K562 (cell line): Measurements from ENCODE around the gene SOS1. TPM values are rescaled to one million over a fixed set of nuclear protein-coding genes. Genes with fewer than 3 reads are reported as not detected.

ENCODE experiments used
- ATAC-seq: fragments of 200-7000 bp; cut with Tn5 transposase; 3 replicates; pipeline ENCODE4 v1.9.1; 2020; ENCODE audit warnings: moderate library complexity
- BruUV-seq: library from RNA; stranded (reverse); fragments of 400-500 nt; replicated peaks from 2 replicates; lab custom pipeline; 2021; lab: Mats Ljungman, UMichigan
- CTCF ChIA-PET: fragments of 300-600 bp; formaldehyde crosslinking; extraction: SDS; loops from one replicate; lab custom pipeline; 2021; ENCODE audit warnings: low intra/inter-chr PET ratio; lab: Yijun Ruan, JAX
- POLR2A ChIA-PET: fragments of 300-600, 350-650 bp; sonication (Branson Sonifier 250); formaldehyde crosslinking; extraction: SDS; loops from one replicate; lab custom pipeline; 2021; ENCODE audit warnings: antibody characterized with exemption, inconsistent platforms; lab: Yijun Ruan, JAX
- DNase-seq, 4 experiments: peaks; one replicate each; pipeline versions ENCODE4 v3.0.0 to v3.0.0-alpha.2; 2011 to 2018; ENCODE audit warnings: low spot score in 3 of 4, mixed read lengths in 3 of 4; ENCODE audit errors: extremely low read depth in 1 of 4
- FAIRE-seq: peaks from 2 replicates; lab custom pipeline; 2011; peaks lifted over from hg19 to GRCh38; lab: Jason Lieb, UNC
- H2AFZ ChIP-seq: 2 replicates; pipeline ENCODE4 v1.6.0; 2011; ENCODE audit warnings: low read depth, low read length, control low read depth, inconsistent platforms
- H3K27ac ChIP-seq: fragments of 200-600 bp; 3 replicates; pipeline ENCODE4 v1.8.0; 2011; ENCODE audit warnings: low read depth, mild to moderate bottlenecking, control low read depth, inconsistent platforms, low read length, moderate library complexity, mixed read lengths; ENCODE audit errors: extremely low read depth
- H3K27me3 ChIP-seq, 2 experiments: fragments of 300-600 bp in 1 of 2; 2 replicates in 1 of 2; 3 replicates in 1 of 2; pipeline versions ENCODE4 v1.6.0 to v1.8.0; 2011; ENCODE audit warnings: inconsistent platforms in 2 of 2, low read length in 2 of 2, mild to moderate bottlenecking in 1 of 2, mixed read lengths in 1 of 2, moderate library complexity in 1 of 2; ENCODE audit not compliant: control insufficient read depth in 2 of 2, insufficient read depth in 2 of 2
- H3K36me3 ChIP-seq: fragments of 300-600 bp; 3 replicates; pipeline ENCODE4 v1.8.0; 2011; ENCODE audit warnings: mild to moderate bottlenecking, low read length, inconsistent platforms; ENCODE audit not compliant: control insufficient read depth, insufficient read depth
- H3K4me1 ChIP-seq, 2 experiments: fragments of 200-600 bp in 1 of 2; replicated peaks in 1 of 2; 2 replicates in 1 of 2; 3 replicates in 1 of 2; pipeline versions ENCODE4 v1.5.1 to v1.8.0; 2011; ENCODE audit warnings: inconsistent platforms in 2 of 2, low read length in 2 of 2, mild to moderate bottlenecking in 1 of 2, mixed read lengths in 1 of 2, moderate library complexity in 1 of 2; ENCODE audit not compliant: control insufficient read depth in 2 of 2, insufficient read depth in 2 of 2
- H3K4me2 ChIP-seq: 2 replicates; pipeline ENCODE4 v1.6.1; 2011; ENCODE audit warnings: low read length, control low read depth, inconsistent platforms, mixed read lengths; ENCODE audit not compliant: insufficient read depth
- H3K4me3 ChIP-seq: fragments of 200-600 bp; sonication (generic), shearing (Covaris generic); 2 replicates; pipeline ENCODE4 v1.5.1; 2016; ENCODE audit warnings: control low read depth, inconsistent platforms
- H3K79me2 ChIP-seq: fragments of 200-600 bp; 3 replicates; pipeline ENCODE4 v1.8.0; 2011; ENCODE audit warnings: low read length, inconsistent platforms; ENCODE audit not compliant: control insufficient read depth, insufficient read depth
- H3K9ac ChIP-seq, 2 experiments: 2 replicates each; pipeline versions ENCODE4 v1.6.0 to v1.6.1; 2011; ENCODE audit warnings: low read depth in 2 of 2, low read length in 2 of 2, control low read depth in 1 of 2, inconsistent platforms in 1 of 2, mild to moderate bottlenecking in 1 of 2, mixed read lengths in 1 of 2; ENCODE audit not compliant: insufficient read depth in 1 of 2
- H3K9me1 ChIP-seq: one replicate; pipeline ENCODE4 v1.6.0; 2011; ENCODE audit warnings: inconsistent platforms, mild to moderate bottlenecking, low read length, moderate library complexity; ENCODE audit not compliant: control insufficient read depth, insufficient read depth
- H3K9me3 ChIP-seq: replicated peaks from 2 replicates; pipeline ENCODE4 v1.5.1; 2011; ENCODE audit warnings: low read depth, low read length, inconsistent platforms; ENCODE audit not compliant: control insufficient read depth, insufficient read depth
- H4K20me1 ChIP-seq: replicated peaks from 2 replicates; pipeline ENCODE4 v1.6.1; 2011; ENCODE audit warnings: low read length, inconsistent platforms, mixed read lengths; ENCODE audit not compliant: control insufficient read depth, insufficient read depth
- CCAR2 ChIP-seq: fragments of 200-400 bp; formaldehyde crosslinking; IDR thresholded peaks from 2 replicates; pipeline ENCODE4 v1.6.1; 2017; ENCODE audit warnings: mild to moderate bottlenecking, low read depth, low read length
- JUNB ChIP-seq: fragments of 450-650 bp; formaldehyde crosslinking; conservative IDR thresholded peaks from 2 replicates; pipeline ENCODE4 v1.4.0; 2020; ENCODE audit warnings: mild to moderate bottlenecking
- KDM4B ChIP-seq, 2 experiments: fragments of 450-650 bp in 1 of 2; sonication (generic) in 1 of 2; IDR thresholded peaks; 2 replicates each; pipeline ENCODE4 v1.6.1; 2016 to 2017; ENCODE audit warnings: borderline replicate concordance in 2 of 2, antibody characterized with exemption in 1 of 2, low read depth in 1 of 2, mild to moderate bottlenecking in 1 of 2
- MTA1 ChIP-seq: fragments of 450-650 bp; IDR thresholded peaks from 2 replicates; pipeline ENCODE4 v1.6.1; 2017; ENCODE audit warnings: borderline replicate concordance
- MXD1 ChIP-seq: fragments of 250-450 bp; sonication (Bioruptor Pico); IDR thresholded peaks from 2 replicates; pipeline ENCODE4 v1.8.0; 2021; ENCODE audit warnings: borderline replicate concordance, mild to moderate bottlenecking, moderate library complexity; ENCODE audit not compliant: poor library complexity, severe bottlenecking
- NKRF ChIP-seq: fragments of 450-650 bp; IDR thresholded peaks from 2 replicates; pipeline ENCODE4 v1.6.1; 2016; ENCODE audit warnings: borderline replicate concordance
- STAT5B ChIP-seq: fragments of 250-450 bp; sonication (Bioruptor Pico); IDR thresholded peaks from 2 replicates; pipeline ENCODE4 v1.8.0; 2021; ENCODE audit warnings: mild to moderate bottlenecking, inconsistent platforms
- TOE1 ChIP-seq, 2 experiments: fragments of 450-650 bp in 1 of 2; sonication (generic) in 1 of 2; formaldehyde crosslinking in 1 of 2; IDR thresholded peaks; 2 replicates each; pipeline versions ENCODE4 v1.7.1 to v1.8.0; 2016 to 2022; ENCODE audit warnings: borderline replicate concordance in 2 of 2, mild to moderate bottlenecking in 2 of 2, antibody characterized with exemption in 1 of 2, inconsistent platforms in 1 of 2, low read depth in 1 of 2, missing genetic modification reagents in 1 of 2, moderate library complexity in 1 of 2
- ZNF583 ChIP-seq: fragments of 250-450 bp; sonication (Bioruptor Pico); IDR thresholded peaks from 2 replicates; pipeline ENCODE4 v1.4.0; 2020
- ZNF707 ChIP-seq: fragments of 250-450 bp; sonication (Bioruptor Pico); conservative IDR thresholded peaks from 2 replicates; pipeline ENCODE4 v1.8.0; 2022; ENCODE audit warnings: inconsistent platforms, mild to moderate bottlenecking, moderate library complexity
- WGBS: fragments of 100-300 bp; shearing (Covaris generic); methylation state at CpG from one replicate; pipeline ENCODE4 v1.1.6; 2016; ENCODE audit warnings: low coverage, mixed read lengths; ENCODE audit not compliant: insufficient coverage; ENCODE audit errors: missing lambda C conversion rate; 5-methylcytosine and 5-hydroxymethylcytosine counted together
- in situ Hi-C: fragments of 300-500 bp; cut with MboI; formaldehyde crosslinking; loops from 4 replicates; pipeline ENCODE4 v1.15.0; 2018; ENCODE audit warnings: inconsistent platforms, mixed read lengths
- intact Hi-C: fragments of 100-400 bp; cut with micrococcal nuclease; formaldehyde crosslinking; loops from 2 replicates; pipeline ENCODE4 v1.14.2; 2022
- polyA plus RNA-seq, 8 experiments: library from polyadenylated mRNA; depleted of rRNA in 4 of 8; stranded (reverse) in 5 of 8; unstranded in 3 of 8; fragments of >200 nt; fragmentation: Nextera tagmentation in 2 of 8; fragmentation: Illumina TruSeq in 1 of 8; extraction: Ambion mirVana in 2 of 8; extraction: Trizol in 1 of 8; gene quantifications; 2 replicates each; pipeline versions ENCODE4 v1.2.1 to v1.2.3, GENCODE V29; 2011 to 2014; ENCODE audit warnings: inconsistent platforms in 1 of 8, missing spikeins in 1 of 8
- total RNA-seq, 7 experiments: library from RNA; depleted of rRNA in 6 of 7; stranded (reverse); fragments of >200 nt in 6 of 7; fragmentation: Illumina TruSeq in 2 of 7; extraction: Trizol in 2 of 7; gene quantifications; 2 replicates each; pipeline versions ENCODE4 v1.2.1 to v1.2.3, GENCODE V29; 2011 to 2021; ENCODE audit warnings: low replicate concordance in 1 of 7
- TF ChIP-seq, protein P1 (sequence below): fragments of 450-650 bp; formaldehyde crosslinking; IDR thresholded peaks from 2 replicates; pipeline ENCODE4 v1.4.0; 2020; ENCODE audit warnings: mild to moderate bottlenecking
- TF ChIP-seq, protein P2 (sequence below): fragments of 250-450 bp; sonication (Bioruptor Pico); IDR thresholded peaks from 2 replicates; pipeline ENCODE4 v1.5.0; 2020; ENCODE audit warnings: mild to moderate bottlenecking
- TF ChIP-seq, protein P3 (sequence below), 2 experiments: IDR thresholded peaks; 2 replicates each; pipeline ENCODE4 v1.6.1; 2011; ENCODE audit warnings: borderline replicate concordance in 1 of 2, control low read depth in 1 of 2, low read depth in 1 of 2, low read length in 1 of 2, mild to moderate bottlenecking in 1 of 2, mixed read lengths in 1 of 2, moderate library complexity in 1 of 2; ENCODE audit not compliant: insufficient read depth in 1 of 2, insufficient read length in 1 of 2, poor library complexity in 1 of 2, severe bottlenecking in 1 of 2; ENCODE audit errors: extremely low read depth in 1 of 2

The SOS1 gene
- total and polyA plus RNA-seq, 9 of the 15 experiments (the other 6 are each of a cell fraction or from before 2014, with no cell fraction given) = 2.5 to 27.1 (median 16.3) TPM

DNA sequence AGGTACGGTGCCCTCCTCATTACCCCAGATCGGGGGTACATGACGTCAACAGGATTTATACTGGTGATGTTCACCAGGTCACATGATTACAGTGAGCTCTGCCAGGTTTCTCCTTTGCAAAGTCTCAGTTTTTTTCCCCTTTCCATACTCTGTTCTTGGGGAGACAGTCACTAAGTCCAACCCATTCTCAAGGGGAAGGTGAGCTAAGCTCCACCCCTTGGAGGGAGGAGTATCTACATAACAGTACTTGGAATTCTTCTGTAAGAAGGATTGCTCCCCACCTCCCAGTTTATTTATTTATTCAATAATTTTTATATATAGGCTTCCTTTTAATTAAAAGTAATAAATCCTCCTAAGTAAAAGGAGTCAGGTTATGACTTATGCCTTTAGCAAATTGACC lies 34.1 kb upstream of the SOS1 start (continued):
- no peak for TF ChIP-seq MXD1 (CRISPR knock-in tag)
- no peak for TF ChIP-seq ZNF583 (CRISPR knock-in tag)
- no peak for TF ChIP-seq JUNB (CRISPR knock-in tag)
- no peak for TF ChIP-seq NKRF
- TF ChIP-seq ZNF707 (CRISPR knock-in tag) = no peak
- peak; percentile 43; the same call in 1 of the 2 replicates for TF ChIP-seq TOE1 (IDR thresholded peaks at IDR 0.05; ENCODE audit: borderline replicate concordance)
- no peak for TF ChIP-seq TOE1 (CRISPR knock-in tag; IDR thresholded peaks at IDR 0.05; ENCODE audit: borderline replicate concordance, low read depth)

GRCh38 chr2:39153312-39153711 lies 32.5 kb upstream of the SOS1 start:
- Histone ChIP-seq H3K9ac (no peak overlapping the region), H3K9me1 (no peaks in the 10 kb centered on the region), H3K27me3 (no peaks in the 10 kb centered on the region), H4K20me1 (no peaks in the 10 kb centered on the region), H3K79me2 (no peaks in the 10 kb centered on the region), H3K27ac (no peak overlapping the region), H3K4me2 (no peak overlapping the region), H3K4me3 (no peak overlapping the region), H3K36me3 (no peaks in the 10 kb centered on the region), H2AFZ (0 out of 2 replicates have a peak overlapping the region, but pooled peaks have one; percentile 8), H3K9me3 (no peaks in the 10 kb centered on the region; the same call in 1 of the 2 replicates), H3K4me1 (peaks cover 16 to 19% of the 10 kb centered on the region in 2 experiments; a peak in 4 of 5 replicates)
- intact Hi-C loops (no loop called here), in situ Hi-C loops (no loop called here)
- ChIA-PET CTCF (no interaction called here), POLR2A (no interaction called here)
- 100% methylated on average over 1 of the region's 1 CpG for WGBS
- DNase-seq (no peak), FAIRE-seq (no peak), ATAC-seq (no peak)
- BruUV-seq = no TSS peak
- TF ChIP-seq, protein P1, sequence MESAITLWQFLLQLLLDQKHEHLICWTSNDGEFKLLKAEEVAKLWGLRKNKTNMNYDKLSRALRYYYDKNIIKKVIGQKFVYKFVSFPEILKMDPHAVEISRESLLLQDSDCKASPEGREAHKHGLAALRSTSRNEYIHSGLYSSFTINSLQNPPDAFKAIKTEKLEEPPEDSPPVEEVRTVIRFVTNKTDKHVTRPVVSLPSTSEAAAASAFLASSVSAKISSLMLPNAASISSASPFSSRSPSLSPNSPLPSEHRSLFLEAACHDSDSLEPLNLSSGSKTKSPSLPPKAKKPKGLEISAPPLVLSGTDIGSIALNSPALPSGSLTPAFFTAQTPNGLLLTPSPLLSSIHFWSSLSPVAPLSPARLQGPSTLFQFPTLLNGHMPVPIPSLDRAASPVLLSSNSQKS (CRISPR knock-in tag) = no peak
- TF ChIP-seq, protein P2, sequence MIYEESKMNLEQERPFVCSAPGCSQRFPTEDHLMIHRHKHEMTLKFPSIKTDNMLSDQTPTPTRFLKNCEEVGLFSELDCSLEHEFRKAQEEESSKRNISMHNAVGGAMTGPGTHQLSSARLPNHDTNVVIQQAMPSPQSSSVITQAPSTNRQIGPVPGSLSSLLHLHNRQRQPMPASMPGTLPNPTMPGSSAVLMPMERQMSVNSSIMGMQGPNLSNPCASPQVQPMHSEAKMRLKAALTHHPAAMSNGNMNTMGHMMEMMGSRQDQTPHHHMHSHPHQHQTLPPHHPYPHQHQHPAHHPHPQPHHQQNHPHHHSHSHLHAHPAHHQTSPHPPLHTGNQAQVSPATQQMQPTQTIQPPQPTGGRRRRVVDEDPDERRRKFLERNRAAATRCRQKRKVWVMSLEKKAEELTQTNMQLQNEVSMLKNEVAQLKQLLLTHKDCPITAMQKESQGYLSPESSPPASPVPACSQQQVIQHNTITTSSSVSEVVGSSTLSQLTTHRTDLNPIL (CRISPR knock-in tag) = no peak
- TF ChIP-seq CCAR2 (no peak), KDM4B (IDR thresholded peaks at IDR 0.05; ENCODE audit: borderline replicate concordance in 2 of 2, low read depth in 1 of 2) (no peak), MTA1 (no peak), STAT5B (CRISPR knock-in tag) (no peak)
- TF ChIP-seq, protein P3, sequence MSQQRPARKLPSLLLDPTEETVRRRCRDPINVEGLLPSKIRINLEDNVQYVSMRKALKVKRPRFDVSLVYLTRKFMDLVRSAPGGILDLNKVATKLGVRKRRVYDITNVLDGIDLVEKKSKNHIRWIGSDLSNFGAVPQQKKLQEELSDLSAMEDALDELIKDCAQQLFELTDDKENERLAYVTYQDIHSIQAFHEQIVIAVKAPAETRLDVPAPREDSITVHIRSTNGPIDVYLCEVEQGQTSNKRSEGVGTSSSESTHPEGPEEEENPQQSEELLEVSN (IDR thresholded peaks at IDR 0.05; ENCODE audit: borderline replicate concordance in 1 of 2, extremely low read depth in 1 of 2, insufficient read depth in 1 of 2, insufficient read length in 1 of 2, low read depth in 1 of 2, low read length in 1 of 2, poor library complexity in 1 of 2, severe bottlenecking in 1 of 2) = no peak
